H1 (cell line): ENCODE data around the gene GRID2. TPM values are rescaled to one million over a fixed set of nuclear protein-coding genes. Genes with fewer than 3 reads are reported as not detected.

Source experiments
- CTCF ChIA-PET: fragments of 300-600 bp; sonication (Branson Sonifier 250); formaldehyde crosslinking; loops from one replicate; lab custom pipeline; 2021; ENCODE audit not compliant: partially characterized antibody; lab: Charles Lee
- POLR2A ChIA-PET: fragments of 300-600 bp; sonication (Branson Sonifier 250); formaldehyde crosslinking; loops from one replicate; lab custom pipeline; 2021; ENCODE audit warnings: inconsistent platforms; ENCODE audit not compliant: partially characterized antibody; lab: Charles Lee
- DNase-seq, 2 experiments: peaks; one replicate each; pipeline versions ENCODE4 v3.0.0 to v3.0.0-alpha.2; 2010 to 2022; ENCODE audit warnings: low spot score in 2 of 2, low read depth in 1 of 2, mixed read lengths in 1 of 2
- FAIRE-seq: peaks from 2 replicates; lab custom pipeline; 2011; peaks lifted over from hg19 to GRCh38; lab: Jason Lieb, UNC
- H2AFZ ChIP-seq: 2 replicates; pipeline ENCODE4 v1.8.1; 2012; ENCODE audit warnings: low read length, inconsistent platforms
- H2AK5ac ChIP-seq: 2 replicates; pipeline ENCODE4 v1.6.1; 2013; ENCODE audit warnings: low read depth, low read length
- H2BK120ac ChIP-seq: replicated peaks from 2 replicates; pipeline ENCODE3; 2013; ENCODE audit warnings: low read depth, low read length, inconsistent platforms
- H2BK12ac ChIP-seq: 2 replicates; pipeline ENCODE4 v1.6.1; 2013; ENCODE audit warnings: low read depth, low read length
- H2BK15ac ChIP-seq: 2 replicates; pipeline ENCODE4 v1.6.1; 2013; ENCODE audit warnings: low read length
- H2BK20ac ChIP-seq: 2 replicates; pipeline ENCODE4 v1.6.1; 2013; ENCODE audit warnings: low read length
- H2BK5ac ChIP-seq: 2 replicates; pipeline ENCODE4 v1.6.1; 2013; ENCODE audit warnings: low read depth, low read length
- H3K14ac ChIP-seq: 2 replicates; pipeline ENCODE4 v1.6.1; 2013; ENCODE audit warnings: inconsistent platforms; ENCODE audit not compliant: insufficient read length
- H3K18ac ChIP-seq: 2 replicates; pipeline ENCODE4 v1.6.1; 2013; ENCODE audit warnings: low read length; ENCODE audit errors: extremely low read depth
- H3K23ac ChIP-seq: 2 replicates; pipeline ENCODE4 v1.6.1; 2013; ENCODE audit warnings: inconsistent platforms; ENCODE audit not compliant: insufficient read length
- H3K23me2 ChIP-seq: 2 replicates; pipeline ENCODE4 v1.6.1; 2013; ENCODE audit warnings: low read depth, low read length
- H3K27ac ChIP-seq: 2 replicates; pipeline ENCODE4 v1.6.1; 2011; ENCODE audit warnings: low read depth, low read length, inconsistent platforms
- H3K27me3 ChIP-seq, 4 experiments: replicated peaks in 1 of 4; 1 replicate in 1 of 4; 2 replicates in 3 of 4; pipeline versions ENCODE4 v1.6.1 to v1.8.1; 2011 to 2013; ENCODE audit warnings: low read length in 3 of 4, mild to moderate bottlenecking in 3 of 4, inconsistent platforms in 2 of 4, mixed read lengths in 2 of 4, moderate library complexity in 1 of 4; ENCODE audit not compliant: control insufficient read depth in 3 of 4, insufficient read depth in 3 of 4; ENCODE audit errors: extremely low read depth in 1 of 4
- H3K36me3 ChIP-seq, 4 experiments: 2 replicates each; pipeline versions ENCODE4 v1.6.1 to v1.8.1; 2011 to 2013; ENCODE audit warnings: mild to moderate bottlenecking in 4 of 4, low read length in 3 of 4, moderate library complexity in 2 of 4, control low read depth in 1 of 4, inconsistent platforms in 1 of 4; ENCODE audit not compliant: insufficient read depth in 4 of 4, control insufficient read depth in 2 of 4
- H3K4ac ChIP-seq: replicated peaks from 2 replicates; pipeline ENCODE3; 2013; ENCODE audit warnings: low read length, low read depth, mixed read lengths, inconsistent platforms; ENCODE audit not compliant: insufficient read length
- H3K4me1 ChIP-seq, 4 experiments: replicated peaks in 1 of 4; 1 replicate in 1 of 4; 2 replicates in 3 of 4; pipeline versions ENCODE4 v1.6.1 to v1.8.1; 2011 to 2013; ENCODE audit warnings: low read length in 3 of 4, inconsistent platforms in 2 of 4, mixed read lengths in 1 of 4; ENCODE audit not compliant: insufficient read depth in 4 of 4, control insufficient read depth in 3 of 4
- H3K4me2 ChIP-seq, 2 experiments: 2 replicates each; pipeline versions ENCODE4 v1.6.1 to v1.8.1; 2011 to 2013; ENCODE audit warnings: low read depth in 2 of 2, low read length in 2 of 2, control low read depth in 1 of 2, inconsistent platforms in 1 of 2, mild to moderate bottlenecking in 1 of 2; ENCODE audit not compliant: insufficient read depth in 1 of 2
- H3K4me3 ChIP-seq, 4 experiments: fragments of 200-600, 300-600 bp in 1 of 4; sonication (generic), shearing (Covaris generic), sonication (Bioruptor Twin) in 1 of 4; 2 replicates each; pipeline versions ENCODE4 v1.5.1 to v1.8.1; 2011 to 2016; ENCODE audit warnings: low read length in 4 of 4, low read depth in 3 of 4, control low read depth in 2 of 4, inconsistent platforms in 2 of 4, mild to moderate bottlenecking in 2 of 4, mixed read lengths in 1 of 4, moderate library complexity in 1 of 4; ENCODE audit not compliant: insufficient read depth in 2 of 4; ENCODE audit errors: extremely low read depth in 1 of 4
- H3K56ac ChIP-seq: replicated peaks from 2 replicates; pipeline ENCODE3; 2013; ENCODE audit warnings: low read depth, mild to moderate bottlenecking, mixed read lengths, low read length, inconsistent platforms; ENCODE audit not compliant: insufficient read length
- H3K79me1 ChIP-seq: 2 replicates; pipeline ENCODE4 v1.6.1; 2013; ENCODE audit warnings: low read depth, low read length, control low read depth
- H3K79me2 ChIP-seq, 2 experiments: 2 replicates each; pipeline versions ENCODE4 v1.6.1 to v1.8.1; 2012 to 2013; ENCODE audit warnings: low read length in 2 of 2, mild to moderate bottlenecking in 2 of 2, inconsistent platforms in 1 of 2; ENCODE audit not compliant: insufficient read depth in 2 of 2, control insufficient read depth in 1 of 2
- H3K9ac ChIP-seq, 4 experiments: replicated peaks in 1 of 4; 1 replicate in 1 of 4; 2 replicates in 3 of 4; pipeline versions ENCODE4 v1.6.1 to v1.8.1; 2011 to 2013; ENCODE audit warnings: low read depth in 3 of 4, low read length in 3 of 4, control low read depth in 2 of 4, mild to moderate bottlenecking in 2 of 4, moderate library complexity in 2 of 4, inconsistent platforms in 1 of 4; ENCODE audit errors: extremely low read depth in 1 of 4
- H3K9me3 ChIP-seq, 2 experiments: 2 replicates each; pipeline versions ENCODE4 v1.6.1 to v1.8.1; 2012 to 2013; ENCODE audit warnings: mild to moderate bottlenecking in 2 of 2, moderate library complexity in 2 of 2, control low read depth in 1 of 2, inconsistent platforms in 1 of 2, low read depth in 1 of 2, low read length in 1 of 2, mixed read lengths in 1 of 2; ENCODE audit not compliant: insufficient read depth in 2 of 2
- H4K20me1 ChIP-seq, 2 experiments: replicated peaks in 1 of 2; 2 replicates each; pipeline versions ENCODE3 to v1.8.1; 2011 to 2013; ENCODE audit warnings: inconsistent platforms in 2 of 2, low read length in 2 of 2, mild to moderate bottlenecking in 1 of 2; ENCODE audit not compliant: insufficient read depth in 2 of 2, control insufficient read depth in 1 of 2
- H4K5ac ChIP-seq: 2 replicates; pipeline ENCODE4 v1.6.1; 2013; ENCODE audit warnings: low read length, low read depth, mixed read lengths, inconsistent platforms; ENCODE audit not compliant: insufficient read length
- H4K8ac ChIP-seq: 2 replicates; pipeline ENCODE4 v1.8.0; 2013; ENCODE audit warnings: mild to moderate bottlenecking, moderate library complexity, low read length, inconsistent platforms; ENCODE audit not compliant: insufficient read depth; ENCODE audit errors: extremely low read depth
- H4K91ac ChIP-seq: replicated peaks from 2 replicates; pipeline ENCODE3; 2013; ENCODE audit warnings: low read length, mixed read lengths, inconsistent platforms; ENCODE audit not compliant: insufficient read length
- CEBPB ChIP-seq: IDR thresholded peaks from 2 replicates; pipeline ENCODE4 v1.6.1; 2012; ENCODE audit warnings: low read depth, low read length
- CREB1 ChIP-seq: IDR thresholded peaks from 2 replicates; pipeline ENCODE4 v1.6.1; 2012; ENCODE audit warnings: inconsistent platforms
- EGR1 ChIP-seq: IDR thresholded peaks from 2 replicates; pipeline ENCODE4 v1.6.1; 2011; ENCODE audit warnings: low read depth, low read length, borderline replicate concordance
- EP300 ChIP-seq, 2 experiments: IDR thresholded peaks; 1 replicate in 1 of 2; 2 replicates in 1 of 2; pipeline ENCODE4 v1.6.1; 2011 to 2012; ENCODE audit warnings: low read depth in 2 of 2, low read length in 2 of 2, mild to moderate bottlenecking in 2 of 2, borderline replicate concordance in 1 of 2, inconsistent platforms in 1 of 2, moderate library complexity in 1 of 2
- HDAC2 ChIP-seq, 2 experiments: fragments of 300-600 bp in 1 of 2; sonication (generic) in 1 of 2; IDR thresholded peaks; 2 replicates each; pipeline ENCODE4 v1.6.1; 2011 to 2012; ENCODE audit warnings: low read depth in 2 of 2, low read length in 2 of 2, mild to moderate bottlenecking in 2 of 2, moderate library complexity in 2 of 2, borderline replicate concordance in 1 of 2, inconsistent platforms in 1 of 2
- KDM1A ChIP-seq: fragments of 200-600, 300-600 bp; sonication (generic); IDR thresholded peaks from 2 replicates; pipeline ENCODE4 v1.7.1; 2016; ENCODE audit warnings: mild to moderate bottlenecking, low read length, borderline replicate concordance
- KDM4A ChIP-seq: IDR thresholded peaks from one replicate; pipeline ENCODE4 v1.7.1; 2012; ENCODE audit warnings: low read depth, mild to moderate bottlenecking, moderate library complexity, low read length, inconsistent platforms; ENCODE audit not compliant: severe bottlenecking
- RFX5 ChIP-seq: IDR thresholded peaks from 2 replicates; pipeline ENCODE4 v1.6.1; 2011; ENCODE audit warnings: low read depth, low read length, improper control_type of control experiment, borderline replicate concordance
- SIX5 ChIP-seq: IDR thresholded peaks from 2 replicates; pipeline ENCODE4 v1.6.1; 2011; ENCODE audit warnings: mild to moderate bottlenecking, low read depth, low read length
- TAF7 ChIP-seq: optimal IDR thresholded peaks from 2 replicates; pipeline ENCODE3; 2011; ENCODE audit warnings: low read depth, mild to moderate bottlenecking, inconsistent platforms, low read length, moderate library complexity, borderline replicate concordance
- TEAD4 ChIP-seq: IDR thresholded peaks from 2 replicates; pipeline ENCODE4 v1.6.1; 2012; ENCODE audit warnings: low read depth, low read length, inconsistent platforms, mixed read lengths
- YY1 ChIP-seq: IDR thresholded peaks from 2 replicates; pipeline ENCODE4 v1.6.1; 2011; ENCODE audit warnings: low read depth, mild to moderate bottlenecking, low read length
- WGBS, 2 experiments: shearing (Covaris generic) in 1 of 2; methylation state at CpG; one replicate each; pipeline versions ENCODE4 v1.1.6 to v1.1.7; 2013 to 2015; ENCODE audit warnings: low lambda C conversion rate in 2 of 2, mixed read lengths in 2 of 2, inconsistent platforms in 1 of 2, low coverage in 1 of 2, missing lambda C conversion rate in 1 of 2; ENCODE audit not compliant: insufficient replicate concordance in 2 of 2, insufficient coverage in 1 of 2, insufficient read length in 1 of 2; ENCODE audit errors: extremely low coverage in 1 of 2, missing lambda C conversion rate in 1 of 2; 5-methylcytosine and 5-hydroxymethylcytosine counted together
- polyA plus RNA-seq, 7 experiments: library from polyadenylated mRNA; depleted of rRNA in 3 of 7; stranded (reverse) in 5 of 7; unstranded in 2 of 7; fragments of >200 nt in 5 of 7; fragments of 200-250 nt in 2 of 7; gene quantifications; 1 replicate in 5 of 7; 2 replicates in 1 of 7; 4 replicates in 1 of 7; pipeline versions ENCODE4 v1.2.1 to v1.2.3, GENCODE V29; 2011 to 2013; ENCODE audit warnings: missing spikeins in 2 of 7, mixed read lengths in 2 of 7
- total RNA-seq: library from RNA; stranded (reverse); fragmentation: NEBNext Ultra II Directional; extraction: Animal tissue kit (Norgen Biotek cat#: 25700); gene quantifications from 2 replicates; pipeline ENCODE4 v1.2.1, GENCODE V29; 2021

Gene GRID2
- total and polyA plus RNA-seq, 2 of the 8 experiments (the other 6 are each of a cell fraction or from before 2014, with no cell fraction given): 31.1 to 81.9 TPM

DNA sequence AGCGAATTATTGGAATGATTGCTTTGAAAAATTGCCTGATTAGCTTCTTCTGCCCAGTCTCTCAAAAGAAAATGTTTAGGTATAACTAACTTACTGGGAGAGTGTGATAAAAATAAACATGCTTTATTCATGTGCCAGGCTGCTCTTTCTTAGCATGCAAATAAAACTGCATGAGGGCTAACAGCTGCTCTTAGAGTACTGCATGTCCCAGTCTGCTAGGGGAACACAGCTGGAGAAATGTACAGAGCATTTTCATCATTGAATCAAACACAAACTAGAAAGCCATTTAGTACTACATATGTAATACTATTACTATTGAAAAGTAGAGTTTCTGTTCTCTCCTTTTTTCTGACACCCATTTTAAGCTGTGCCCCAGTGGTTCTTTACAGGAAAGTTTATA is 726.0 kb downstream of the GRID2 start:
- TF ChIP-seq SIX5: no peak
- no peak for TF ChIP-seq KDM4A
- no peak for TF ChIP-seq TAF7
- no peak for TF ChIP-seq KDM1A
- no peak for TF ChIP-seq HDAC2 (IDR thresholded peaks at IDR 0.05; ENCODE audit: borderline replicate concordance in 1 of 2, low read depth in 2 of 2, low read length in 2 of 2)
- TF ChIP-seq CREB1: no peak
- no peak for TF ChIP-seq TEAD4
- no peak for TF ChIP-seq YY1
- TF ChIP-seq RFX5: no peak
- TF ChIP-seq EGR1: no peak
- TF ChIP-seq EP300 (IDR thresholded peaks at IDR 0.05; ENCODE audit: borderline replicate concordance in 1 of 2, low read depth in 2 of 2, low read length in 2 of 2): no peak
- no peak for TF ChIP-seq CEBPB
- Histone ChIP-seq H3K4me3 (no peak overlapping the region), H3K23ac (no peak overlapping the region), H2BK12ac (no peak overlapping the region), H3K9me3 (no peaks in the 10 kb centered on the region), H3K79me1 (no peaks in the 10 kb centered on the region), H4K8ac (no peak overlapping the region), H2BK5ac (no peak overlapping the region), H3K4me1 (no peaks in the 10 kb centered on the region; a peak in 1 of 7 replicates), H3K4me2 (no peak overlapping the region), H3K56ac (no peak overlapping the region), H4K20me1 (no peaks in the 10 kb centered on the region), H2AK5ac (no peak overlapping the region), H2BK120ac (no peak overlapping the region), H3K23me2 (no peaks in the 10 kb centered on the region), H3K36me3 (peaks cover 0 to 5% (median 1%) of the 10 kb centered on the region in 4 experiments; a peak in 2 of 8 replicates), H2AFZ (no peak overlapping the region), H4K91ac (no peak overlapping the region), H3K27ac (no peak overlapping the region), H3K79me2 (no peaks in the 10 kb centered on the region), H3K18ac (no peak overlapping the region), H3K14ac (no peak overlapping the region), H3K4ac (no peak overlapping the region), H3K27me3 (no peaks in the 10 kb centered on the region), H4K5ac (no peak overlapping the region), H3K9ac (no peak overlapping the region), H2BK20ac (no peak overlapping the region), H2BK15ac (no peak overlapping the region)
- ChIA-PET POLR2A (interaction anchor here (1.3 kb wide), 1 partner anchor 10 kb away, joined by 3 read pairs; no protein-coding TSS in a partner anchor), CTCF (interaction anchor here (0.6 kb wide), 1 partner anchor 268 kb away, joined by 3 read pairs; no protein-coding TSS in a partner anchor)
- FAIRE-seq (no peak), DNase-seq (no peak)
- 87% methylated on average over 1 of the region's 1 CpG; no CpG with 5 or more reads in 1 of the 2 experiments for WGBS, 2 experiments
